IMR-90 (cell line): ENCODE results near the gene ACOT7. TPM values are rescaled to one million over a fixed set of nuclear protein-coding genes. Genes with fewer than 3 reads are reported as not detected.

ENCODE experiments used
- ATAC-seq: fragments of 200-7000 bp; cut with Tn5 transposase; 2 replicates; pipeline ENCODE4 v1.9.1; 2020; ENCODE audit warnings: low read depth, mild to moderate bottlenecking, moderate library complexity
- Bru-seq: library from RNA; stranded (reverse); fragments of 400-500 nt; gene quantifications from one replicate; lab custom pipeline; 2021; lab: Mats Ljungman, UMichigan
- BruChase-seq, 2 experiments: library from RNA; stranded (reverse); fragments of 400-500 nt; gene quantifications; one replicate each; lab custom pipeline; 2021; lab: Mats Ljungman, UMichigan
- BruUV-seq: library from RNA; stranded (reverse); fragments of 400-500 nt; replicated peaks from 2 replicates; lab custom pipeline; 2021; lab: Mats Ljungman, UMichigan
- CTCF ChIA-PET: fragments of 300-600 bp; formaldehyde crosslinking; extraction: SDS; loops from one replicate; lab custom pipeline; 2021; ENCODE audit warnings: antibody characterized with exemption; lab: Yijun Ruan, JAX
- POLR2A ChIA-PET: fragments of 300-600 bp; sonication (Branson Sonifier 250); formaldehyde crosslinking; loops from one replicate; lab custom pipeline; 2022; ENCODE audit warnings: antibody characterized with exemption; ENCODE audit not compliant: unreplicated experiment; lab: Charles Lee
- DNase-seq: peaks from one replicate; pipeline ENCODE4 v3.0.0; 2013
- H2AFZ ChIP-seq: replicated peaks from 2 replicates; pipeline ENCODE3; 2013; ENCODE audit warnings: low read length, mild to moderate bottlenecking; ENCODE audit not compliant: poor library complexity
- H2AK5ac ChIP-seq: 2 replicates; pipeline ENCODE4 v1.6.1; 2013; ENCODE audit warnings: low read depth, low read length, inconsistent platforms
- H2AK9ac ChIP-seq: replicated peaks from 2 replicates; pipeline ENCODE3; 2013; ENCODE audit warnings: mild to moderate bottlenecking, low read depth, low read length, moderate library complexity; ENCODE audit not compliant: poor library complexity
- H2BK120ac ChIP-seq: 2 replicates; pipeline ENCODE4 v1.6.1; 2013; ENCODE audit warnings: low read depth, low read length, inconsistent platforms
- H2BK15ac ChIP-seq: 3 replicates; pipeline ENCODE4 v1.6.1; 2013; ENCODE audit warnings: low read depth, low read length, inconsistent platforms
- H2BK20ac ChIP-seq: 2 replicates; pipeline ENCODE4 v1.6.1; 2013; ENCODE audit warnings: low read depth, mild to moderate bottlenecking, inconsistent platforms, low read length, moderate library complexity
- H2BK5ac ChIP-seq: 2 replicates; pipeline ENCODE4 v1.6.1; 2013; ENCODE audit warnings: mild to moderate bottlenecking, low read depth, low read length, inconsistent platforms; ENCODE audit not compliant: poor library complexity, severe bottlenecking
- H3K14ac ChIP-seq: replicated peaks from 2 replicates; pipeline ENCODE4 v1.6.1; 2013; ENCODE audit warnings: low read depth, low read length, inconsistent platforms
- H3K18ac ChIP-seq: 2 replicates; pipeline ENCODE4 v1.6.1; 2013; ENCODE audit warnings: low read depth, low read length, control low read depth
- H3K23ac ChIP-seq: 2 replicates; pipeline ENCODE4 v1.6.1; 2013; ENCODE audit warnings: low read depth, low read length, inconsistent platforms
- H3K27ac ChIP-seq: 2 replicates; pipeline ENCODE4 v1.5.1; 2013; ENCODE audit warnings: mild to moderate bottlenecking, control low read depth, low read length; ENCODE audit not compliant: insufficient read depth
- H3K27me3 ChIP-seq: 2 replicates; pipeline ENCODE4 v1.6.1; 2013; ENCODE audit warnings: low read length; ENCODE audit not compliant: control insufficient read depth, insufficient read depth
- H3K36me3 ChIP-seq: 2 replicates; pipeline ENCODE4 v1.6.1; 2013; ENCODE audit warnings: low read length, mixed read lengths; ENCODE audit not compliant: control insufficient read depth, insufficient read depth
- H3K4ac ChIP-seq: 2 replicates; pipeline ENCODE4 v1.6.1; 2013; ENCODE audit warnings: low read depth, low read length, inconsistent platforms
- H3K4me1 ChIP-seq: 2 replicates; pipeline ENCODE4 v1.6.1; 2013; ENCODE audit warnings: low read length, mixed read lengths; ENCODE audit not compliant: control insufficient read depth, insufficient read depth
- H3K4me2 ChIP-seq: 2 replicates; pipeline ENCODE4 v1.6.1; 2013; ENCODE audit warnings: low read depth, mild to moderate bottlenecking, control low read depth, low read length, moderate library complexity
- H3K4me3 ChIP-seq: 2 replicates; pipeline ENCODE4 v1.5.1; 2013; ENCODE audit warnings: low read depth, mild to moderate bottlenecking, control low read depth, low read length, moderate library complexity; ENCODE audit not compliant: insufficient read depth
- H3K56ac ChIP-seq: 2 replicates; pipeline ENCODE4 v1.6.1; 2013; ENCODE audit warnings: low read length, inconsistent platforms; ENCODE audit not compliant: insufficient read depth; ENCODE audit errors: extremely low read depth
- H3K79me1 ChIP-seq, 2 experiments: 2 replicates each; pipeline ENCODE4 v1.6.1; 2013; ENCODE audit warnings: low read length in 2 of 2, inconsistent platforms in 1 of 2, low read depth in 1 of 2
- H3K9ac ChIP-seq: 2 replicates; pipeline ENCODE4 v1.6.1; 2013; ENCODE audit warnings: low read depth, low read length, control low read depth
- H3K9me1 ChIP-seq: 2 replicates; pipeline ENCODE4 v1.6.1; 2013; ENCODE audit warnings: low read length, inconsistent platforms; ENCODE audit not compliant: insufficient read depth
- H3K9me3 ChIP-seq: 2 replicates; pipeline ENCODE4 v1.6.1; 2013; ENCODE audit warnings: low read length; ENCODE audit not compliant: control insufficient read depth, insufficient read depth
- H4K20me1 ChIP-seq: 2 replicates; pipeline ENCODE4 v1.6.1; 2013; ENCODE audit warnings: low read length, inconsistent platforms; ENCODE audit not compliant: insufficient read depth
- H4K5ac ChIP-seq: 2 replicates; pipeline ENCODE4 v1.6.1; 2013; ENCODE audit warnings: mild to moderate bottlenecking, low read depth, low read length, control low read depth
- H4K8ac ChIP-seq, 2 experiments: 2 replicates each; pipeline ENCODE4 v1.6.1; 2013; ENCODE audit warnings: low read depth in 2 of 2, low read length in 2 of 2, control low read depth in 1 of 2, inconsistent platforms in 1 of 2
- H4K91ac ChIP-seq: 2 replicates; pipeline ENCODE4 v1.6.1; 2013; ENCODE audit warnings: low read depth, low read length, inconsistent platforms; ENCODE audit not compliant: insufficient read depth
- CTCF ChIP-seq: conservative IDR thresholded peaks from 2 replicates; pipeline ENCODE4 v1.5.1; 2012; ENCODE audit warnings: mild to moderate bottlenecking, low read depth, low read length, improper control_type of control experiment
- ELK1 ChIP-seq: fragments of 150-350 bp; IDR thresholded peaks from 2 replicates; pipeline ENCODE4 v1.6.1; 2016; ENCODE audit warnings: low read depth, mild to moderate bottlenecking, low read length, moderate library complexity, borderline replicate concordance
- MAFK ChIP-seq: IDR thresholded peaks from 2 replicates; pipeline ENCODE4 v1.6.1; 2012; ENCODE audit warnings: low read depth, low read length, improper control_type of control experiment
- MAZ ChIP-seq: IDR thresholded peaks from 2 replicates; pipeline ENCODE4 v1.6.1; 2012; ENCODE audit warnings: low read depth, mild to moderate bottlenecking, low read length, improper control_type of control experiment, moderate library complexity, borderline replicate concordance
- MXI1 ChIP-seq: IDR thresholded peaks from 2 replicates; pipeline ENCODE4 v1.6.1; 2012; ENCODE audit warnings: low read depth, mild to moderate bottlenecking, low read length, moderate library complexity, borderline replicate concordance
- NFE2L2 ChIP-seq: fragments of 150-350 bp; IDR thresholded peaks from 2 replicates; pipeline ENCODE4 v1.6.1; 2016; ENCODE audit warnings: low read depth, mild to moderate bottlenecking, low read length
- POLR2A ChIP-seq: IDR thresholded peaks from 2 replicates; pipeline ENCODE4 v1.6.1; 2012; ENCODE audit warnings: mild to moderate bottlenecking, low read depth, low read length
- RAD21 ChIP-seq: IDR thresholded peaks from 2 replicates; pipeline ENCODE4 v1.6.1; 2012; ENCODE audit warnings: low read length, improper control_type of control experiment
- USF2 ChIP-seq: fragments of 150-350 bp; IDR thresholded peaks from 2 replicates; pipeline ENCODE4 v1.6.1; 2017; ENCODE audit warnings: mild to moderate bottlenecking, antibody characterized with exemption, low read length, low read depth
- whole genome bisulfite sequencing, 2 experiments: methylation state at CpG; one replicate each; pipeline versions ENCODE4 v1.1.5 to v1.1.7; 2013; ENCODE audit warnings: missing lambda C conversion rate in 2 of 2; ENCODE audit not compliant: insufficient read length in 1 of 2; ENCODE audit errors: extremely low coverage in 2 of 2; 5-methylcytosine and 5-hydroxymethylcytosine counted together
- dilution Hi-C: fragments of 300-500 bp; cut with HindIII; formaldehyde crosslinking; loops from one replicate; pipeline ENCODE4 v1.14.3; 2018; ENCODE audit warnings: low sequenced_read_pairs; ENCODE audit not compliant: unreplicated experiment
- in situ Hi-C: fragments of 300-500 bp; cut with MboI; formaldehyde crosslinking; loops from 3 replicates; pipeline ENCODE4 v1.14.3; 2019; ENCODE audit warnings: low sequenced_read_pairs, inconsistent platforms, mixed read lengths
- intact Hi-C: fragments of 100-400 bp; cut with micrococcal nuclease; formaldehyde crosslinking; loops from 2 replicates; pipeline ENCODE4 v1.10.0; 2022
- long read RNA-seq: library from polyadenylated mRNA; unstranded; transcript quantifications from one replicate; pipeline ENCODE4 v2.0.0, GENCODE V29; 2021; ENCODE audit not compliant: unreplicated experiment
- polyA plus RNA-seq, 3 experiments: library from polyadenylated mRNA; depleted of rRNA; stranded (reverse); fragments of >200 nt; gene quantifications; 2 replicates each; pipeline ENCODE4 v1.2.3, GENCODE V29; 2012; ENCODE audit warnings: low replicate concordance in 1 of 3
- total RNA-seq: library from RNA; depleted of rRNA; stranded (reverse); fragments of >200 nt; gene quantifications from 2 replicates; pipeline ENCODE4 v1.2.3, GENCODE V29; 2012; rRNA removed

ACOT7 gene
- total RNA-seq = 48.9 and 51.6 TPM in 2 replicates
- polyA plus RNA-seq (2012; rRNA removed) = 242 and 271 TPM in 2 replicates
- 291 and 311 TPM in 2 replicates for polyA plus RNA-seq (2012; cell fraction: cytosol; rRNA removed)
- polyA plus RNA-seq (2012; cell fraction: nucleus; rRNA removed; ENCODE audit: low replicate concordance) = 66.2 and 158 TPM in 2 replicates
- Bru-seq, nascent RNA = percentile 53 among the genes with signal in this experiment
- BruChase-seq, experiment 1, labeled RNA remaining after a 6-hour chase = percentile 42 among the genes with signal in this experiment
- BruChase-seq, experiment 2, labeled RNA remaining after a 2-hour chase = percentile 42 among the genes with signal in this experiment
- long read RNA-seq, transcript ACOT7-210 (9 exons, 1,403 nt) = major isoform, 49 of 80 reads
- long read RNA-seq, transcript ACOT7-204 (9 exons, 1,614 nt) = minor isoform, 12 of 80 reads
- long read RNA-seq, transcript ACOT7-202 (9 exons, 1,813 nt) = minor isoform, 6 of 80 reads
- long read RNA-seq, partial matches to known transcripts = 12 of 80 reads
- long read RNA-seq, other reads (novel, unspliced or antisense) = 1 of 80 reads

GRCh38 chr1:6393400-6394187, at the start of gene ACOT7:
TSS of gene ACOT7 (minus strand) at chr1:6393767. CDS start at chr1:6393399, 368 bp downstream.
- Histone ChIP-seq H3K23ac (peak within 1 kb of the TSS; percentile 99), H2AK9ac (peak within 1 kb of the TSS; percentile 97), H3K4me2 (peak within 1 kb of the TSS; percentile 95), H3K9me1 (peaks cover 7% of the 10 kb centered on the region), H2BK20ac (no peak within 1 kb of the TSS), H3K27me3 (peaks cover 2% of the 10 kb centered on the region; the same call in 1 of the 2 replicates), H2BK15ac (no peak within 1 kb of the TSS), H3K27ac (peak within 1 kb of the TSS; percentile 89), H3K56ac (peak within 1 kb of the TSS; percentile 55; the same call in 1 of the 2 replicates), H3K9me3 (no peaks in the 10 kb centered on the region), H3K14ac (peak within 1 kb of the TSS; percentile 87), H3K4ac (peak within 1 kb of the TSS; percentile 29), H4K5ac (peak within 1 kb of the TSS; percentile 52), H3K36me3 (no peaks in the 10 kb centered on the region), H2BK120ac (no peak within 1 kb of the TSS; the same call in 1 of the 2 replicates), H2AFZ (peak within 1 kb of the TSS; percentile 99), H3K4me1 (peaks cover 9% of the 10 kb centered on the region), H2BK5ac (peak within 1 kb of the TSS; percentile 70), H4K20me1 (peaks cover 14% of the 10 kb centered on the region; the same call in 1 of the 2 replicates), H3K4me3 (peak within 1 kb of the TSS; percentile 91), H4K91ac (peak within 1 kb of the TSS; percentile 44; the same call in 1 of the 2 replicates), H3K18ac (peak within 1 kb of the TSS; percentile 32; the same call in 1 of the 2 replicates), H3K9ac (peak within 1 kb of the TSS; percentile 78), H2AK5ac (0 out of 2 replicates have a peak within 1 kb of the TSS, but pooled peaks have one; percentile 73), H3K79me1 (peaks cover 5 to 33% of the 10 kb centered on the region in 2 experiments), H4K8ac (peak within 1 kb of the TSS; percentile 33; a peak in 3 of 4 replicates)
- intact Hi-C loops (loop anchor here (1.0 kb wide), 1 partner anchor 157 kb away; no protein-coding TSS in a partner anchor), dilution Hi-C loops (no loop called here), in situ Hi-C loops (no loop called here)
- peak; percentile 78 for DNase-seq
- BruUV-seq = no TSS peak
- POLR2A ChIA-PET = no interaction called here
- CTCF ChIA-PET = interaction anchor here (1.0 to 1.5 kb wide), 2 partner anchors 10 to 11 kb away, joined by 3 to 4 read pairs; no protein-coding TSS in a partner anchor
- ATAC-seq = peak; percentile 97
- 3% methylated on average over 29 of the region's 87 CpGs; no CpG with 5 or more reads in 1 of the 2 experiments for WGBS, 2 experiments
- TF ChIP-seq RAD21 (no peak), USF2 (peak; percentile 69), MAFK (no peak), MAZ (0 out of 2 replicates have a peak, but pooled peaks have one; percentile 67), POLR2A (peak; percentile 88), ELK1 (no peak), CTCF (0 out of 2 replicates have a peak, but pooled peaks have one; percentile 25), MXI1 (peak; percentile 93), NFE2L2 (no peak)
